IMR-90 (cell line): ENCODE data around the gene NRP2. TPM values are rescaled to one million over a fixed set of nuclear protein-coding genes. Genes with fewer than 3 reads are reported as not detected.

ENCODE experiments used
- ATAC-seq: fragments of 200-7000 bp; cut with Tn5 transposase; 2 replicates; pipeline ENCODE4 v1.9.1; 2020; ENCODE audit warnings: low read depth, mild to moderate bottlenecking, moderate library complexity
- BruUV-seq: library from RNA; stranded (reverse); fragments of 400-500 nt; replicated peaks from 2 replicates; lab custom pipeline; 2021; lab: Mats Ljungman, UMichigan
- CTCF ChIA-PET: fragments of 300-600 bp; formaldehyde crosslinking; extraction: SDS; loops from one replicate; lab custom pipeline; 2021; ENCODE audit warnings: antibody characterized with exemption; lab: Yijun Ruan, JAX
- POLR2A ChIA-PET: fragments of 300-600 bp; sonication (Branson Sonifier 250); formaldehyde crosslinking; loops from one replicate; lab custom pipeline; 2022; ENCODE audit warnings: antibody characterized with exemption; ENCODE audit not compliant: unreplicated experiment; lab: Charles Lee
- DNase-seq: peaks from one replicate; pipeline ENCODE4 v3.0.0; 2013
- H2AFZ ChIP-seq: replicated peaks from 2 replicates; pipeline ENCODE3; 2013; ENCODE audit warnings: low read length, mild to moderate bottlenecking; ENCODE audit not compliant: poor library complexity
- H2AK5ac ChIP-seq: 2 replicates; pipeline ENCODE4 v1.6.1; 2013; ENCODE audit warnings: low read depth, low read length, inconsistent platforms
- H2AK9ac ChIP-seq: replicated peaks from 2 replicates; pipeline ENCODE3; 2013; ENCODE audit warnings: mild to moderate bottlenecking, low read depth, low read length, moderate library complexity; ENCODE audit not compliant: poor library complexity
- H2BK120ac ChIP-seq: 2 replicates; pipeline ENCODE4 v1.6.1; 2013; ENCODE audit warnings: low read depth, low read length, inconsistent platforms
- H2BK15ac ChIP-seq: 3 replicates; pipeline ENCODE4 v1.6.1; 2013; ENCODE audit warnings: low read depth, low read length, inconsistent platforms
- H2BK20ac ChIP-seq: 2 replicates; pipeline ENCODE4 v1.6.1; 2013; ENCODE audit warnings: low read depth, mild to moderate bottlenecking, inconsistent platforms, low read length, moderate library complexity
- H2BK5ac ChIP-seq: 2 replicates; pipeline ENCODE4 v1.6.1; 2013; ENCODE audit warnings: mild to moderate bottlenecking, low read depth, low read length, inconsistent platforms; ENCODE audit not compliant: poor library complexity, severe bottlenecking
- H3K14ac ChIP-seq: replicated peaks from 2 replicates; pipeline ENCODE4 v1.6.1; 2013; ENCODE audit warnings: low read depth, low read length, inconsistent platforms
- H3K18ac ChIP-seq: 2 replicates; pipeline ENCODE4 v1.6.1; 2013; ENCODE audit warnings: low read depth, low read length, control low read depth
- H3K23ac ChIP-seq: 2 replicates; pipeline ENCODE4 v1.6.1; 2013; ENCODE audit warnings: low read depth, low read length, inconsistent platforms
- H3K27ac ChIP-seq: 2 replicates; pipeline ENCODE4 v1.5.1; 2013; ENCODE audit warnings: mild to moderate bottlenecking, control low read depth, low read length; ENCODE audit not compliant: insufficient read depth
- H3K27me3 ChIP-seq: 2 replicates; pipeline ENCODE4 v1.6.1; 2013; ENCODE audit warnings: low read length; ENCODE audit not compliant: control insufficient read depth, insufficient read depth
- H3K36me3 ChIP-seq: 2 replicates; pipeline ENCODE4 v1.6.1; 2013; ENCODE audit warnings: low read length, mixed read lengths; ENCODE audit not compliant: control insufficient read depth, insufficient read depth
- H3K4ac ChIP-seq: 2 replicates; pipeline ENCODE4 v1.6.1; 2013; ENCODE audit warnings: low read depth, low read length, inconsistent platforms
- H3K4me1 ChIP-seq: 2 replicates; pipeline ENCODE4 v1.6.1; 2013; ENCODE audit warnings: low read length, mixed read lengths; ENCODE audit not compliant: control insufficient read depth, insufficient read depth
- H3K4me2 ChIP-seq: 2 replicates; pipeline ENCODE4 v1.6.1; 2013; ENCODE audit warnings: low read depth, mild to moderate bottlenecking, control low read depth, low read length, moderate library complexity
- H3K4me3 ChIP-seq: 2 replicates; pipeline ENCODE4 v1.5.1; 2013; ENCODE audit warnings: low read depth, mild to moderate bottlenecking, control low read depth, low read length, moderate library complexity; ENCODE audit not compliant: insufficient read depth
- H3K56ac ChIP-seq: 2 replicates; pipeline ENCODE4 v1.6.1; 2013; ENCODE audit warnings: low read length, inconsistent platforms; ENCODE audit not compliant: insufficient read depth; ENCODE audit errors: extremely low read depth
- H3K79me1 ChIP-seq, 2 experiments: 2 replicates each; pipeline ENCODE4 v1.6.1; 2013; ENCODE audit warnings: low read length in 2 of 2, inconsistent platforms in 1 of 2, low read depth in 1 of 2
- H3K9ac ChIP-seq: 2 replicates; pipeline ENCODE4 v1.6.1; 2013; ENCODE audit warnings: low read depth, low read length, control low read depth
- H3K9me1 ChIP-seq: 2 replicates; pipeline ENCODE4 v1.6.1; 2013; ENCODE audit warnings: low read length, inconsistent platforms; ENCODE audit not compliant: insufficient read depth
- H3K9me3 ChIP-seq: 2 replicates; pipeline ENCODE4 v1.6.1; 2013; ENCODE audit warnings: low read length; ENCODE audit not compliant: control insufficient read depth, insufficient read depth
- H4K20me1 ChIP-seq: 2 replicates; pipeline ENCODE4 v1.6.1; 2013; ENCODE audit warnings: low read length, inconsistent platforms; ENCODE audit not compliant: insufficient read depth
- H4K5ac ChIP-seq: 2 replicates; pipeline ENCODE4 v1.6.1; 2013; ENCODE audit warnings: mild to moderate bottlenecking, low read depth, low read length, control low read depth
- H4K8ac ChIP-seq, 2 experiments: 2 replicates each; pipeline ENCODE4 v1.6.1; 2013; ENCODE audit warnings: low read depth in 2 of 2, low read length in 2 of 2, control low read depth in 1 of 2, inconsistent platforms in 1 of 2
- H4K91ac ChIP-seq: 2 replicates; pipeline ENCODE4 v1.6.1; 2013; ENCODE audit warnings: low read depth, low read length, inconsistent platforms; ENCODE audit not compliant: insufficient read depth
- POLR2A ChIP-seq: IDR thresholded peaks from 2 replicates; pipeline ENCODE4 v1.6.1; 2012; ENCODE audit warnings: mild to moderate bottlenecking, low read depth, low read length
- RAD21 ChIP-seq: IDR thresholded peaks from 2 replicates; pipeline ENCODE4 v1.6.1; 2012; ENCODE audit warnings: low read length, improper control_type of control experiment
- WGBS, 2 experiments: methylation state at CpG; one replicate each; pipeline versions ENCODE4 v1.1.5 to v1.1.7; 2013; ENCODE audit warnings: missing lambda C conversion rate in 2 of 2; ENCODE audit not compliant: insufficient read length in 1 of 2; ENCODE audit errors: extremely low coverage in 2 of 2; 5-methylcytosine and 5-hydroxymethylcytosine counted together
- dilution Hi-C: fragments of 300-500 bp; cut with HindIII; formaldehyde crosslinking; loops from one replicate; pipeline ENCODE4 v1.14.3; 2018; ENCODE audit warnings: low sequenced_read_pairs; ENCODE audit not compliant: unreplicated experiment
- in situ Hi-C: fragments of 300-500 bp; cut with MboI; formaldehyde crosslinking; loops from 3 replicates; pipeline ENCODE4 v1.14.3; 2019; ENCODE audit warnings: low sequenced_read_pairs, inconsistent platforms, mixed read lengths
- intact Hi-C: fragments of 100-400 bp; cut with micrococcal nuclease; formaldehyde crosslinking; loops from 2 replicates; pipeline ENCODE4 v1.10.0; 2022
- polyA plus RNA-seq, 3 experiments: library from polyadenylated mRNA; depleted of rRNA; stranded (reverse); fragments of >200 nt; gene quantifications; 2 replicates each; pipeline ENCODE4 v1.2.3, GENCODE V29; 2012; ENCODE audit warnings: low replicate concordance in 1 of 3
- total RNA-seq: library from RNA; depleted of rRNA; stranded (reverse); fragments of >200 nt; gene quantifications from 2 replicates; pipeline ENCODE4 v1.2.3, GENCODE V29; 2012

NRP2 gene
- total and polyA plus RNA-seq, 2 of the 4 experiments (the other 2 are of a cell fraction): 46.4 to 51.3 TPM

DNA sequence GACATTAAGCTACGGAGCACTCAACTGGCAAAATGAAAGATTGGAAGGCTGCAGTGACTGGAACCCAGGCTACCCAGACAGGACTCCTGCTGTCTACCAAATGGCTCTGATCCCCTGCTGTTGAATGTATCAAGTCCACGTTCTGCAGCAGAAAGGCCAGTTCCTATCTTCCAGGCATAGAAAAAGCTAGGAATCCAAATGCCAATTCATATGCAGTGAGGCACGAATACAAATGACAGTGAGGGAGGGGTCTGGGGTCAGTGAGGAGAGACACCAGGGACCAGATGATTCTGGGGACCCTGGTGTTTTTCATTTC, 5.3 kb downstream of the NRP2 start:
- no peak overlapping the region for H4K8ac ChIP-seq
- 86% methylated on average over 1 of the region's 3 CpGs; no CpG with 5 or more reads in 1 of the 2 experiments for WGBS, 2 experiments
- in situ Hi-C loops: loop anchor here (5.0 to 25.0 kb wide), 5 partner anchors 45 to 1150 kb away; partner anchors contain the start of gene PARD3B
- H3K79me1 ChIP-seq: peaks cover 24 to 66% of the 10 kb centered on the region in 2 experiments
- H2AK5ac ChIP-seq: peak overlapping the region; percentile 28; the same call in 1 of the 2 replicates
- H2AK9ac ChIP-seq: no peak overlapping the region
- no peak overlapping the region for H3K4me3 ChIP-seq
- no peak for TF ChIP-seq RAD21
- TF ChIP-seq POLR2A: no peak
- no peak overlapping the region for H4K5ac ChIP-seq
- CTCF ChIA-PET: interaction anchor here (0.6 kb wide), 1 partner anchor 260 kb away, joined by 3 read pairs; no protein-coding TSS in a partner anchor
- no peak overlapping the region for H3K56ac ChIP-seq
- POLR2A ChIA-PET: no interaction called here
- no peaks in the 10 kb centered on the region for H3K27me3 ChIP-seq
- no peak overlapping the region for H2BK5ac ChIP-seq
- peaks cover 7% of the 10 kb centered on the region; the same call in 1 of the 2 replicates for H3K36me3 ChIP-seq
- no peaks in the 10 kb centered on the region; the same call in 1 of the 2 replicates for H4K20me1 ChIP-seq
- H2BK120ac ChIP-seq: peak overlapping the region; percentile 9; the same call in 1 of the 2 replicates
- H2BK20ac ChIP-seq: no peak overlapping the region
- no peaks in the 10 kb centered on the region for H3K9me3 ChIP-seq
- no peak overlapping the region for H3K27ac ChIP-seq
- no peak overlapping the region for H3K18ac ChIP-seq
- ATAC-seq: no peak
- H4K91ac ChIP-seq: peak overlapping the region; percentile 12; the same call in 1 of the 2 replicates
- peak overlapping the region; percentile 40; the same call in 1 of the 2 replicates for H3K4ac ChIP-seq
- H3K14ac ChIP-seq: no peak overlapping the region; the same call in 1 of the 2 replicates
- dilution Hi-C loops: no loop called here
- 0 out of 2 replicates have a peak, but pooled peaks cover 6% of the 10 kb centered on the region for H3K9me1 ChIP-seq
- H3K9ac ChIP-seq: no peak overlapping the region
- no TSS peak for BruUV-seq
- peaks cover 19% of the 10 kb centered on the region for H3K4me1 ChIP-seq
- H3K4me2 ChIP-seq: no peak overlapping the region; the same call in 1 of the 2 replicates
- H2BK15ac ChIP-seq: no peak overlapping the region
- H3K23ac ChIP-seq: peak overlapping the region; percentile 44
- H2AFZ ChIP-seq: no peak overlapping the region
- DNase-seq: no peak
- intact Hi-C loops: loop anchor here (10.0 kb wide), 1 partner anchor 663 kb away; no protein-coding TSS in a partner anchor
